Stomach (tissue), 4 donors: Measurements from ENCODE around the gene DCDC1.

ENCODE experiments used
- EP300 ChIP-seq: sonication (generic); formaldehyde crosslinking; IDR thresholded peaks from one replicate; pipeline ENCODE4 v1.6.1; 2017; ENCODE audit warnings: antibody characterized with exemption
- TF ChIP-seq, protein P1 (sequence below), 7 experiments: fragments of 450-650 bp in 4 of 7; fragments of 200-600 bp in 3 of 7; sonication (generic) in 3 of 7; IDR thresholded peaks; one replicate each; pipeline ENCODE4 v1.5.1; 2016 to 2019; ENCODE audit warnings: antibody characterized with exemption in 7 of 7, control low read depth in 2 of 7, mild to moderate bottlenecking in 1 of 7

DNA sequence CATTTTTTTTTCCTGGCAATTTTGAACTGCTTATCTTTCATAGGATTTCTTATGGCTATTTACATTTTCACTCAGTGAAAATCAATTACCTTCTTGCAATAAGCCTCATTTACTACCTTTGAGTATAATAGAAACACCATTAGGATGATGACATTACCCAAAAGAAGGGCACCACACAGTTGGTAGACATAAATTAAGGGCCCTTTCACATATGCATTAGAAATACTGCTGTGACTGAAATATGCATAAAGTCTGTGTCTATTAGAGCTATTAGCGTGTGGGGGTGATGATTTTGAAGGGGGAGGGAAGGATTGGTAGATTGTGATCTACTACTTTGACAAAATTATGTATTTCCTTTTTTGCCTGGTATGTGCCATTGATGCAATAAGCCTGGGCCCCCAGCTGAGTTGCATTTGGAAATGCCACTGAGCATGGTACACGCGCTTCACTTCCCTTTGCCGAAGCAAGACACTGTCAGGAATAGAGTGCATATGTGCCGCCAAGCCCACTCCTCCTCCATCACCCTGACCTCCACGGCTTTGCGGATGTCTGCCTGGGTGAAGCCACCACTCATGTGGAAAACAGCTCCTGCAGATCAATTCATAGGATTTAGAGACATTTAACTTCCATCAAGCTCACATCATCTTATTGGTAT is 339.3 kb downstream of the DCDC1 start:
- TF ChIP-seq, protein P1, sequence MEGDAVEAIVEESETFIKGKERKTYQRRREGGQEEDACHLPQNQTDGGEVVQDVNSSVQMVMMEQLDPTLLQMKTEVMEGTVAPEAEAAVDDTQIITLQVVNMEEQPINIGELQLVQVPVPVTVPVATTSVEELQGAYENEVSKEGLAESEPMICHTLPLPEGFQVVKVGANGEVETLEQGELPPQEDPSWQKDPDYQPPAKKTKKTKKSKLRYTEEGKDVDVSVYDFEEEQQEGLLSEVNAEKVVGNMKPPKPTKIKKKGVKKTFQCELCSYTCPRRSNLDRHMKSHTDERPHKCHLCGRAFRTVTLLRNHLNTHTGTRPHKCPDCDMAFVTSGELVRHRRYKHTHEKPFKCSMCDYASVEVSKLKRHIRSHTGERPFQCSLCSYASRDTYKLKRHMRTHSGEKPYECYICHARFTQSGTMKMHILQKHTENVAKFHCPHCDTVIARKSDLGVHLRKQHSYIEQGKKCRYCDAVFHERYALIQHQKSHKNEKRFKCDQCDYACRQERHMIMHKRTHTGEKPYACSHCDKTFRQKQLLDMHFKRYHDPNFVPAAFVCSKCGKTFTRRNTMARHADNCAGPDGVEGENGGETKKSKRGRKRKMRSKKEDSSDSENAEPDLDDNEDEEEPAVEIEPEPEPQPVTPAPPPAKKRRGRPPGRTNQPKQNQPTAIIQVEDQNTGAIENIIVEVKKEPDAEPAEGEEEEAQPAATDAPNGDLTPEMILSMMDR (IDR thresholded peaks at IDR 0.05), result no peak
- no peak for TF ChIP-seq EP300
